GM19455 (cell line): ENCODE measurements around the gene UBQLN1.
"Not testable (repeated sequence)": the region's sequence is repeated elsewhere in the genome, so short reads cannot be mapped to it uniquely, and the experiment has no call there.

ENCODE experiments used
- ATAC-seq: cut with Tn5 transposase; IDR thresholded peaks from one replicate; pipeline ENCODE4 v1.9.1; 2021; ENCODE audit not compliant: unreplicated experiment

Gene UBQLN1

DNA sequence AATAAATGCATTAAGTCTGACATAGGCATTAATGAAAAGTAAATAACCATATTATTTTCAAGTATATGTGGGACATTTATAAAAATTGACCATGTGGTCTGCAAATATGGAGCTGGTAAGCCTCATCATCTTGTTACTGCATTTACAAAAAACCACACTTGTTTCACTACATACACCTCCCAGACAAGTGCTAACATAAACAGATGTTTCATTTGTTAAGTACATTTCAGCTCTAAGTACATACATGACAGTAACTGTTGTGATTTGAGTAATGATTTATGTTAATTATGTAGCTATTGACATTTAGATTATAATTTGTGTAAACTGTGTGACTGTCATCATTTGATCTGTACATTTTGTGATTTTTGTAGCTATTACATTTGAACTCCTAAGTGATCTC lies 70.9 kb downstream of the UBQLN1 start:
- no peak for ATAC-seq

- no peak for ATAC-seq
These were observed 74.1 kb downstream of the UBQLN1 start for GRCh38 chr9:83633676-83634075.

DNA sequence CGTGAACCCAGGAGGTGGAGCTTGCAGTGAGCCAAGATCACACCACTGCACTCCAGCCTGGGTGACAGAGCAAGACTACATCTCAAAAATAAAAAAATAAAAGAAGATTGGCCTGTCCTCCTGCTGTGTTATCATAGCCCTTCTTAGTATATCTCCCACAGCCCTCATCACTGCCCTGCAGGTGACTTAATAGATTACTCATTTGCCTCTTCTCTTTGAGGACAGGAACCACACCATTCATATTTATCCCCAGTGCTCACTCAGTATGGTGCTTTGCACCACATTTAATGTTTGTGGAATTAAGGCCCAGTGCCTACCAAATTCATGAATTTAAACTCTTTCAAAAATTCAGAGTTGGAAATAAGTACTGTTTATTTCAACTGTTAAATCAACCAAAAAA lies 74.5 kb downstream of the UBQLN1 start:
- no peak for ATAC-seq

DNA sequence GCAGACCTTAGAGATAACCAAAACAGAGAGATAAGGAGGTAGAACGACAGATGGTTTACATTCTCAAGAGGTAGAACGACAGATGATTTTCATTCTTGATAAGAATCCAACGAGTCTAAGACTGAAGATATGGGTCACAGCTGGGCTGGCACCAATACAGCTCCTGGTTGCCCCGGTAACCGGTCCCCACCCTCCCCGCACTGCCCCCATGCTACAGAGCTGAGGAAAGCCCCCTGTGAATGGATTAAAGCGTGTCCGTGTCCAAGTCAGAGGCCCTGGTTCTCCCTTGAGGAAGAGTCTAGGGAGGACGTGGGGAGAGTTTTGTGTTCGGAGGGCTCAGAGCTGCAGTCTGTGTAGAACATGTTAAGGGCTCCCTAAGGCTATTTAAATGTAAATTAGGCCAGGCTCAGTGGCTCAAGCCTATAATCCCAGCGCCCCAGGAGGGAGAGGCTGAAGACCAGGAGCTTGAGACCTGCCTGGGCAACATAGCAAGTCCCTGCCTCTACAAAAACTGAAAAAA lies 76.8 kb downstream of the UBQLN1 start:
- ATAC-seq: no peak

GRCh38 chr9:83629433-83630104 lies 78.2 kb downstream of the UBQLN1 start:
- no peak for ATAC-seq

DNA sequence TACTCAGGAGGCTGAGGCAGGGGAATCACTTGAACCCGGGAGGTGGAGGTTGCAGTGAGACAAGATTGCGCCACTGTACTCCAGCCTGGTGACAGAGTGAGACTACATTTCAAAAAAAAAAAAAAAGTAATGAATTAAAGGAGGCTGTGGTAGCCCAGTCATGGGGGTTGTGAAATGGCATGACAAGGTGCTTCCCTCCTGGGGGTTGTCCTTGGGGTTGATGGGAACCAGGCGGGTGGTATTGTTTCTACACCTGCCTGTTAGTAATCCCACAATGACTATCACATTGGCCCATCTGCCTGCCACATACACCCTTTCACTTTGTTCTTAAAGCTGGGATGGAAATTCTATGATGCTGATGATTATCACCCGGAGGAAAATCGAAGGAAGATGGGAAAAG lies 79.2 kb downstream of the UBQLN1 start:
- ATAC-seq: no peak

GRCh38 chr9:83625178-83625577 lies 82.6 kb downstream of the UBQLN1 start:
- no peak for ATAC-seq

- peak; percentile 23 for ATAC-seq
These were observed 84.1 kb downstream of the UBQLN1 start for GRCh38 chr9:83623679-83624076.

- peak; percentile 84 for ATAC-seq
These were observed 84.6 kb downstream of the UBQLN1 start, which contains the start of gene IDNK for GRCh38 chr9:83622939-83623678. TSS of gene IDNK (plus strand) at chr9:83623143. CDS start at chr9:83623172, 29 bp downstream.

DNA sequence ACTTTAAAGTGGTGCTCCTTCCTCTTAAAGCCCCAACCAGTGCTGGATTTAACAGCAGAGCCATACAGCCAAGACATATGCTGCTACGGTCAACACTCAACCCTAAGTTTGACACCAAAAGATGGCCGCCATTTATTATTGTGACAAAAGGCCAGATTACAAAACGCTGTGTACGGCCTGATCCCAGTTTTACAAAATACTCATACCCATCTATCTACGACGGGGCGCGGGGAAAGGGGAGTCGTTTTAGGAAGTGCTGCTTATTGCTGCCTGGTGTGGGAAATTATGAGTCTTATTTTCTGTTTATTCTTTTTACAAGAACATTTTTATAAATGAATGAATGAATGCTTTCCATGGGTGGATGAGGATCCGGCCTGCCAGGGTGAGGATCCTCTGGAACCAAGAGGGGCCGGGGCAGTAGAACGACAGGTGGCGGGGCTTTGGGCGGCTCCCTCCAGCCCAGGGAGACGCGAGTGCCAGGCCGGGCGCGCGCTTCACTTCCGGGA lies 85.3 kb downstream of the UBQLN1 start:
- peak; percentile 57 for ATAC-seq

- ATAC-seq: no peak
These were observed 86.7 kb downstream of the UBQLN1 start for GRCh38 chr9:83620841-83621636.

DNA sequence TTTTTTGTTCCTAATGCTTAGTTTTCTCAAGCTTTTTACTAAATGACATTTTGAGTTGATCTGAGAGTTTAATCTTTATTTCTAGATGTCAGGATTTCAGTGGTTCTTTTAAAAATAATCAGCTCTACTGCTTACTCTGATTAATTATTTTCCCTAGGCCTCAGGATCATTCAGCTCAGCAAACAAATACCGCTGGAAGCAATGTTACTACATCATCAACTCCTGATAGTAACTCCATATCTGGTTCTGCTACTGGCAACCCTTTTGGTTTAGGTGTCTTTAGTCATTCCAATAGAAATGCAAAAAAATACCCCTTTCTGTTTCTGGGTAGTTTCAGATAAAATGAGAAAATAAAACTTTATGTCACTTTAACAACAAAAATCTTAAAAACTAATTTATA lies 90.5 kb downstream of the UBQLN1 start:
- ATAC-seq: no peak

DNA sequence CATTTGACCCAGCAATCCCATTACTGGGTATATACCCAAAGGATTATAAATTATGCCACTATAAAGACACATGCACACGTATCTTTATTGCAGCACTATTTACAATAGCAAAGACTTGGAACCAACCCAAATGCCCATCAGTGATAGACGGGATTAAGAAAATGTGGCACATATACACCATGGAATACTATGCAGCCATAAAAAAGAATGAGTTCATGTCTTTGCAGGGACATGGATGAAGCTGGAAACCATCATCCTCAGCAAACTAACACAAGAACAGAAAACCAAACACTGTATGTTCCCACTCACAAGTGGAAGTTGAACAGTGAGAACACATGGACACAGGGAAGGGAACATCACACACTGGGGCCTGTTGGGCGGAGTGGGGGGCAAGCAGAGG lies 94.5 kb downstream of the UBQLN1 start:
- ATAC-seq: not testable (repeated sequence)
